GM21360 (cell line): ENCODE data around the gene MMP24.
"Not testable (repeated sequence)": the region's sequence is repeated elsewhere in the genome, so short reads cannot be mapped to it uniquely, and the experiment has no call there.

Source experiments
- ATAC-seq: cut with Tn5 transposase; IDR thresholded peaks from one replicate; pipeline ENCODE4 v1.9.1; 2021; ENCODE audit warnings: mild to moderate bottlenecking, moderate library complexity; ENCODE audit not compliant: unreplicated experiment

Gene MMP24

GRCh38 chr20:35305682-35306556, 79.4 kb downstream of the MMP24 start:
- ATAC-seq: no peak

GRCh38 chr20:35306931-35307517, 80.5 kb downstream of the MMP24 start:
- no peak for ATAC-seq

GRCh38 chr20:35307666-35308653, 81.5 kb downstream of the MMP24 start:
- ATAC-seq: no peak

GRCh38 chr20:35311409-35311808, 84.9 kb downstream of the MMP24 start:
- ATAC-seq: no peak

GRCh38 chr20:35311822-35312221, 85.3 kb downstream of the MMP24 start:
- ATAC-seq: no peak

GRCh38 chr20:35312318-35312717, 85.8 kb downstream of the MMP24 start:
- no peak for ATAC-seq

GRCh38 chr20:35314816-35315631, 88.5 kb downstream of the MMP24 start:
- no peak for ATAC-seq

GRCh38 chr20:35315632-35316020, 89.1 kb downstream of the MMP24 start:
- ATAC-seq: not testable (repeated sequence)

- ATAC-seq: no peak
Observed at GRCh38 chr20:35316086-35316485, 89.6 kb downstream of the MMP24 start.

GRCh38 chr20:35317416-35318210, 91.1 kb downstream of the MMP24 start:
- no peak for ATAC-seq

- no peak for ATAC-seq
Observed at GRCh38 chr20:35318502-35319157, 92.1 kb downstream of the MMP24 start.

GRCh38 chr20:35319192-35319870, 92.8 kb downstream of the MMP24 start:
- ATAC-seq: no peak

- ATAC-seq: no peak
Observed at GRCh38 chr20:35319871-35320197, 93.3 kb downstream of the MMP24 start.

- no peak for ATAC-seq
Observed at GRCh38 chr20:35320396-35321126, 94.1 kb downstream of the MMP24 start.

GRCh38 chr20:35325401-35325800, 98.9 kb downstream of the MMP24 start:
- no peak for ATAC-seq

GRCh38 chr20:35326021-35326739, 99.7 kb downstream of the MMP24 start:
- ATAC-seq: no peak
